HepG2 (cell line): Measurements from ENCODE around the gene MPP1. TPM values are rescaled to one million over a fixed set of nuclear protein-coding genes. Genes with fewer than 3 reads are reported as not detected.

ENCODE experiments used
- CREBL2 ChIP-seq: sonication (generic); formaldehyde crosslinking; IDR thresholded peaks from 2 replicates; pipeline ENCODE4 v1.8.1; 2023; ENCODE audit warnings: missing genetic modification reagents, mild to moderate bottlenecking, borderline replicate concordance
- DMAP1 ChIP-seq: IDR thresholded peaks from 2 replicates; pipeline ENCODE4 v1.6.1; 2016
- DNMT1 ChIP-seq: sonication (generic); formaldehyde crosslinking; IDR thresholded peaks from 2 replicates; pipeline ENCODE4 v1.5.1; 2020; ENCODE audit warnings: mild to moderate bottlenecking, missing genetic modification reagents
- ETV5 ChIP-seq: IDR thresholded peaks from 2 replicates; pipeline ENCODE4 v1.6.1; 2018; ENCODE audit warnings: missing biosample characterization, missing genetic modification reagents, inconsistent platforms, borderline replicate concordance
- FOSL2 ChIP-seq: sonication (generic); formaldehyde crosslinking; IDR thresholded peaks from 2 replicates; pipeline ENCODE4 v1.4.0; 2020; ENCODE audit warnings: missing genetic modification reagents
- HDAC2 ChIP-seq: sonication (generic); formaldehyde crosslinking; IDR thresholded peaks from 2 replicates; pipeline ENCODE4 v1.4.0; 2020; ENCODE audit warnings: missing genetic modification reagents
- HNRNPL ChIP-seq: fragments of 200-400 bp; formaldehyde crosslinking; IDR thresholded peaks from 2 replicates; pipeline ENCODE4 v1.6.1; 2017; ENCODE audit warnings: mild to moderate bottlenecking, low read depth, low read length
- MXD4 ChIP-seq: IDR thresholded peaks from 2 replicates; pipeline ENCODE4 v1.6.1; 2016; ENCODE audit warnings: mild to moderate bottlenecking, missing biosample characterization, missing genetic modification reagents
- NFIC ChIP-seq: IDR thresholded peaks from 2 replicates; pipeline ENCODE4 v1.6.1; 2012; ENCODE audit warnings: mild to moderate bottlenecking, low read length, inconsistent platforms
- PHF21A ChIP-seq: sonication (generic); formaldehyde crosslinking; IDR thresholded peaks from 2 replicates; pipeline ENCODE4 v1.5.0; 2020; ENCODE audit warnings: mild to moderate bottlenecking, missing genetic modification reagents
- RARA ChIP-seq: IDR thresholded peaks from 2 replicates; pipeline ENCODE4 v1.6.1; 2016; ENCODE audit warnings: missing genetic modification reagents, missing compliant biosample characterization
- YY1 ChIP-seq: IDR thresholded peaks from 2 replicates; pipeline ENCODE4 v1.6.1; 2011; ENCODE audit warnings: low read length, low read depth, moderate library complexity, mild to moderate bottlenecking; ENCODE audit not compliant: insufficient read depth, insufficient replicate concordance
- ZBTB42 ChIP-seq: sonication (generic); formaldehyde crosslinking; IDR thresholded peaks from 2 replicates; pipeline ENCODE4 v1.5.0; 2020; ENCODE audit warnings: mild to moderate bottlenecking, missing genetic modification reagents
- ZGPAT ChIP-seq: IDR thresholded peaks from 2 replicates; pipeline ENCODE4 v1.6.1; 2016; ENCODE audit warnings: mild to moderate bottlenecking
- ZNF160 ChIP-seq: sonication (generic); formaldehyde crosslinking; IDR thresholded peaks from 2 replicates; pipeline ENCODE4 v1.8.0; 2022; ENCODE audit warnings: mild to moderate bottlenecking, inconsistent platforms, missing genetic modification reagents
- ZNF337 ChIP-seq: sonication (generic); formaldehyde crosslinking; IDR thresholded peaks from 2 replicates; pipeline ENCODE4 v1.5.1; 2020; ENCODE audit warnings: missing genetic modification reagents, low read depth, mild to moderate bottlenecking, borderline replicate concordance
- ZNF350 ChIP-seq: sonication (generic); formaldehyde crosslinking; IDR thresholded peaks from 2 replicates; pipeline ENCODE4 v1.4.0; 2020; ENCODE audit warnings: mild to moderate bottlenecking, low read depth, missing genetic modification reagents, borderline replicate concordance
- ZNF605 ChIP-seq: sonication (generic); formaldehyde crosslinking; IDR thresholded peaks from 2 replicates; pipeline ENCODE4 v1.8.0; 2022; ENCODE audit warnings: mild to moderate bottlenecking, missing genetic modification reagents
- ZNF740 ChIP-seq: sonication (generic); formaldehyde crosslinking; IDR thresholded peaks from 2 replicates; pipeline ENCODE4 v1.4.0; 2020; ENCODE audit warnings: missing genetic modification reagents
- ZNF878 ChIP-seq: sonication (generic); formaldehyde crosslinking; IDR thresholded peaks from 2 replicates; pipeline ENCODE4 v1.8.1; 2023; ENCODE audit warnings: mild to moderate bottlenecking, missing genetic modification reagents, moderate library complexity
- polyA plus RNA-seq, 8 experiments: library from polyadenylated mRNA; depleted of rRNA in 3 of 8; stranded (reverse) in 7 of 8; unstranded in 1 of 8; fragments of >200 nt; fragmentation: Illumina TruSeq in 4 of 8; extraction: Trizol in 4 of 8; gene quantifications; 2 replicates each; pipeline versions ENCODE4 v1.2.1 to v1.2.3, GENCODE V29; 2011 to 2016; ENCODE audit warnings: low read depth in 4 of 8, missing spikeins in 1 of 8, mixed read lengths in 1 of 8; ENCODE audit not compliant: insufficient read depth in 1 of 8
- total RNA-seq, 5 experiments: library from RNA; depleted of rRNA; stranded (reverse); fragments of >200 nt; fragmentation: Illumina TruSeq; extraction: Trizol; gene quantifications; 2 replicates each; pipeline ENCODE4 v1.2.3, GENCODE V29; 2016; ENCODE audit warnings: low read depth in 1 of 5
- TF ChIP-seq, protein P1 (sequence below): IDR thresholded peaks from 2 replicates; pipeline ENCODE4 v1.6.1; 2018; ENCODE audit warnings: missing genetic modification reagents, mild to moderate bottlenecking, missing compliant biosample characterization
- TF ChIP-seq, protein P2 (sequence below): sonication (generic); IDR thresholded peaks from 2 replicates; pipeline ENCODE4 v1.6.1; 2016; ENCODE audit warnings: low read depth, borderline replicate concordance
- TF ChIP-seq, protein P3 (sequence below): sonication (generic); formaldehyde crosslinking; IDR thresholded peaks from 2 replicates; pipeline ENCODE4 v1.4.0; 2020; ENCODE audit warnings: missing genetic modification reagents

MPP1 gene
- total and polyA plus RNA-seq, 2 of the 13 experiments (the other 11 are each of a cell fraction or from before 2014, with no cell fraction given), result 7.8 to 8.1 TPM

- no peak for TF ChIP-seq CREBL2
- peak; percentile 76 for TF ChIP-seq PHF21A
- TF ChIP-seq, protein P1, sequence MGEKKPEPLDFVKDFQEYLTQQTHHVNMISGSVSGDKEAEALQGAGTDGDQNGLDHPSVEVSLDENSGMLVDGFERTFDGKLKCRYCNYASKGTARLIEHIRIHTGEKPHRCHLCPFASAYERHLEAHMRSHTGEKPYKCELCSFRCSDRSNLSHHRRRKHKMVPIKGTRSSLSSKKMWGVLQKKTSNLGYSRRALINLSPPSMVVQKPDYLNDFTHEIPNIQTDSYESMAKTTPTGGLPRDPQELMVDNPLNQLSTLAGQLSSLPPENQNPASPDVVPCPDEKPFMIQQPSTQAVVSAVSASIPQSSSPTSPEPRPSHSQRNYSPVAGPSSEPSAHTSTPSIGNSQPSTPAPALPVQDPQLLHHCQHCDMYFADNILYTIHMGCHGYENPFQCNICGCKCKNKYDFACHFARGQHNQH (CRISPR knock-in tag), result peak; percentile 42; the same call in 1 of the 2 replicates
- TF ChIP-seq, protein P2, sequence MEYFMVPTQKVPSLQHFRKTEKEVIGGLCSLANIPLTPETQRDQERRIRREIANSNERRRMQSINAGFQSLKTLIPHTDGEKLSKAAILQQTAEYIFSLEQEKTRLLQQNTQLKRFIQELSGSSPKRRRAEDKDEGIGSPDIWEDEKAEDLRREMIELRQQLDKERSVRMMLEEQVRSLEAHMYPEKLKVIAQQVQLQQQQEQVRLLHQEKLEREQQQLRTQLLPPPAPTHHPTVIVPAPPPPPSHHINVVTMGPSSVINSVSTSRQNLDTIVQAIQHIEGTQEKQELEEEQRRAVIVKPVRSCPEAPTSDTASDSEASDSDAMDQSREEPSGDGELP, result peak; percentile 63
- TF ChIP-seq ZNF605 (CRISPR knock-in tag), result no peak
- peak; percentile 23 for TF ChIP-seq HDAC2 (CRISPR knock-in tag)
- TF ChIP-seq ZNF878, result no peak
- no peak; the same call in 1 of the 2 replicates for TF ChIP-seq ZNF350
- TF ChIP-seq, protein P3, sequence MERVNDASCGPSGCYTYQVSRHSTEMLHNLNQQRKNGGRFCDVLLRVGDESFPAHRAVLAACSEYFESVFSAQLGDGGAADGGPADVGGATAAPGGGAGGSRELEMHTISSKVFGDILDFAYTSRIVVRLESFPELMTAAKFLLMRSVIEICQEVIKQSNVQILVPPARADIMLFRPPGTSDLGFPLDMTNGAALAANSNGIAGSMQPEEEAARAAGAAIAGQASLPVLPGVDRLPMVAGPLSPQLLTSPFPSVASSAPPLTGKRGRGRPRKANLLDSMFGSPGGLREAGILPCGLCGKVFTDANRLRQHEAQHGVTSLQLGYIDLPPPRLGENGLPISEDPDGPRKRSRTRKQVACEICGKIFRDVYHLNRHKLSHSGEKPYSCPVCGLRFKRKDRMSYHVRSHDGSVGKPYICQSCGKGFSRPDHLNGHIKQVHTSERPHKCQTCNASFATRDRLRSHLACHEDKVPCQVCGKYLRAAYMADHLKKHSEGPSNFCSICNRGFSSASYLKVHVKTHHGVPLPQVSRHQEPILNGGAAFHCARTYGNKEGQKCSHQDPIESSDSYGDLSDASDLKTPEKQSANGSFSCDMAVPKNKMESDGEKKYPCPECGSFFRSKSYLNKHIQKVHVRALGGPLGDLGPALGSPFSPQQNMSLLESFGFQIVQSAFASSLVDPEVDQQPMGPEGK (CRISPR knock-in tag), result peak; percentile 86
- TF ChIP-seq ZNF337 (CRISPR knock-in tag), result no peak
- TF ChIP-seq YY1, result peak; percentile 34
- peak; percentile 89 for TF ChIP-seq NFIC
- no peak for TF ChIP-seq ZNF160 (CRISPR knock-in tag)
- TF ChIP-seq ETV5, result peak; percentile 52; the same call in 1 of the 2 replicates
- TF ChIP-seq ZGPAT (CRISPR knock-in tag), result 0 out of 2 replicates have a peak, but pooled peaks have one; percentile 28
- TF ChIP-seq FOSL2 (CRISPR knock-in tag), result peak; percentile 4; the same call in 1 of the 2 replicates
- peak; percentile 16; the same call in 1 of the 2 replicates for TF ChIP-seq MXD4 (CRISPR knock-in tag)
- TF ChIP-seq RARA (CRISPR knock-in tag), result peak; percentile 67
- TF ChIP-seq DMAP1, result 0 out of 2 replicates have a peak, but pooled peaks have one; percentile 38
- no peak for TF ChIP-seq HNRNPL
- peak; percentile 91 for TF ChIP-seq ZBTB42 (CRISPR knock-in tag)
- no peak for TF ChIP-seq ZNF740 (CRISPR knock-in tag)
- no peak for TF ChIP-seq DNMT1 (CRISPR knock-in tag)
Measured at GRCh38 chrX:154799556-154800348, 5.5 kb downstream of the MPP1 start (continued).
